Measurements from ENCODE around the gene CALCOCO1. TPM values are rescaled to one million over a fixed set of nuclear protein-coding genes. Genes with fewer than 3 reads are reported as not detected.

Gene CALCOCO1
- total and polyA plus RNA-seq, 7 experiments from 2014 or later: 58.7 to 175 (median 90.7) TPM

GRCh38 chr12:53750812-53751335 lies 23.6 kb upstream of the CALCOCO1 start:
- no peaks in the 10 kb centered on the region for H3K27me3 ChIP-seq (ENCODE audit: control insufficient read depth in 2 of 2, insufficient read depth in 2 of 2, low read length in 2 of 2)
- peaks cover 9 to 23% of the 10 kb centered on the region in 2 donors for H3K4me1 ChIP-seq (ENCODE audit: control insufficient read depth in 2 of 2, insufficient read depth in 2 of 2, low read length in 2 of 2)
- DNase-seq: no peak
- H3K27ac ChIP-seq (ENCODE audit: low read depth, low read length): no peak overlapping the region
- peaks cover 0 to 24% (median 4%) of the 10 kb centered on the region in 7 donors for H3K4me1 Mint-ChIP-seq
- ATAC-seq: peak; percentile 12
- ChIA-PET POLR2A (interaction anchor here (1.0 kb wide), 1 partner anchor 24 kb away, joined by 3 read pairs; the partner anchor contains the start of gene CALCOCO1), CTCF (interaction anchor here (0.6 to 1.4 kb wide), 2 partner anchors 49 to 51 kb away, joined by 3 to 5 read pairs; no protein-coding TSS in a partner anchor)
- intact Hi-C loops (cut with micrococcal nuclease): loop anchor here in 1 of 2 donors (10.0 kb wide), 1 partner anchor 524 kb away; no protein-coding TSS in a partner anchor
- no peak overlapping the region for H3K4me3 Mint-ChIP-seq
- H3K36me3 ChIP-seq (ENCODE audit: control insufficient read depth in 2 of 3, insufficient read depth in 3 of 3, low read length in 3 of 3): no peaks in the 10 kb centered on the region
- peak overlapping the region in 1 of 9 donors; percentile 17 for H3K27ac Mint-ChIP-seq
- no peaks in the 10 kb centered on the region for H3K9me3 ChIP-seq (ENCODE audit: control insufficient read depth in 2 of 3, low read length in 3 of 3)
- no peaks in the 10 kb centered on the region for H3K36me3 Mint-ChIP-seq
- H3K9me3 Mint-ChIP-seq: peaks cover 0 to 4% (median 0%) of the 10 kb centered on the region in 11 donors
- peak overlapping the region; percentile 49 for H3K4me3 ChIP-seq (ENCODE audit: low read length)
- peaks cover under 1 to 11% (median 5%) of the 10 kb centered on the region in 5 donors for H3K27me3 Mint-ChIP-seq

GRCh38 chr12:53749986-53750811 lies 22.9 kb upstream of the CALCOCO1 start:
- H3K4me3 Mint-ChIP-seq: no peak overlapping the region
- Histone ChIP-seq H3K9me3 (ENCODE audit: control insufficient read depth in 2 of 3, low read length in 3 of 3) (no peaks in the 10 kb centered on the region), H3K27me3 (ENCODE audit: control insufficient read depth in 2 of 2, insufficient read depth in 2 of 2, low read length in 2 of 2) (no peaks in the 10 kb centered on the region), H3K4me1 (ENCODE audit: control insufficient read depth in 2 of 2, insufficient read depth in 2 of 2, low read length in 2 of 2) (peaks cover 9 to 23% of the 10 kb centered on the region in 2 donors), H3K36me3 (ENCODE audit: control insufficient read depth in 2 of 3, insufficient read depth in 3 of 3, low read length in 3 of 3) (no peaks in the 10 kb centered on the region), H3K27ac (ENCODE audit: low read depth, low read length) (no peak overlapping the region), H3K4me3 (ENCODE audit: low read length) (no peak overlapping the region)
- ChIA-PET POLR2A (no interaction called here), CTCF (interaction anchor here (0.6 to 1.4 kb wide), 3 partner anchors 48 to 628 kb away, joined by 3 to 5 read pairs (median 3); no protein-coding TSS in a partner anchor)
- ATAC-seq (no peak), DNase-seq (no peak)
- peaks cover 0 to 4% (median 0%) of the 10 kb centered on the region in 11 donors for H3K9me3 Mint-ChIP-seq
- intact Hi-C loops (cut with micrococcal nuclease): loop anchor here (5.0 to 10.0 kb wide), 3 partner anchors 123 to 525 kb away; partner anchors contain the start of gene ATF7 (in 1 of the 2)
- peaks cover 0 to 17% (median 4%) of the 10 kb centered on the region in 7 donors for H3K4me1 Mint-ChIP-seq
- no peaks in the 10 kb centered on the region for H3K36me3 Mint-ChIP-seq
- peak overlapping the region in 1 of 9 donors; percentile 11 for H3K27ac Mint-ChIP-seq
- peaks cover 6 to 13% (median 9%) of the 10 kb centered on the region in 5 donors for H3K27me3 Mint-ChIP-seq

GRCh38 chr12:53748072-53748840 lies 21.0 kb upstream of the CALCOCO1 start:
- intact Hi-C loops (cut with micrococcal nuclease): loop anchor here in 1 of 2 donors (5.0 kb wide), 2 partner anchors 121 to 464 kb away; partner anchors contain the start of gene ATF7
- POLR2A ChIA-PET: no interaction called here

GRCh38 chr12:53747095-53747494 lies 19.8 kb upstream of the CALCOCO1 start:
- CTCF ChIA-PET: interaction anchor here (0.8 to 6.2 kb wide), 14 partner anchors 8 to 469 kb away, joined by 3 to 143 read pairs (median 10); partner anchors contain the start of gene CALCOCO1
- ATAC-seq: no peak
- intact Hi-C loops (cut with micrococcal nuclease): loop anchor here (2.0 to 5.0 kb wide), 3 partner anchors 120 to 465 kb away; partner anchors contain the start of gene ATF7 (in 1 of the 2)

More at GRCh38 chr12:53748072-53748840, 21.0 kb upstream of the CALCOCO1 start:
- no peaks in the 10 kb centered on the region for H3K36me3 Mint-ChIP-seq
- Histone ChIP-seq H3K36me3 (ENCODE audit: control insufficient read depth in 2 of 3, insufficient read depth in 3 of 3, low read length in 3 of 3) (no peaks in the 10 kb centered on the region), H3K4me3 (ENCODE audit: low read length) (no peak overlapping the region), H3K4me1 (ENCODE audit: control insufficient read depth in 2 of 2, insufficient read depth in 2 of 2, low read length in 2 of 2) (peaks cover 9 to 23% of the 10 kb centered on the region in 2 donors), H3K27ac (ENCODE audit: low read depth, low read length) (no peak overlapping the region), H3K27me3 (ENCODE audit: control insufficient read depth in 2 of 2, insufficient read depth in 2 of 2, low read length in 2 of 2) (no peaks in the 10 kb centered on the region), H3K9me3 (ENCODE audit: control insufficient read depth in 2 of 3, low read length in 3 of 3) (no peaks in the 10 kb centered on the region)
- H3K9me3 Mint-ChIP-seq: peaks cover 0 to 4% (median 0%) of the 10 kb centered on the region in 11 donors
- CTCF ChIA-PET: interaction anchor here (0.8 to 6.2 kb wide), 7 partner anchors 9 to 52 kb away, joined by 3 to 143 read pairs (median 55); no protein-coding TSS in a partner anchor
- no peak for DNase-seq
- no peak overlapping the region for H3K27ac Mint-ChIP-seq
- peaks cover 3 to 21% (median 6%) of the 10 kb centered on the region in 7 donors for H3K4me1 Mint-ChIP-seq
- H3K4me3 Mint-ChIP-seq: peak overlapping the region in 3 of 10 donors; percentile 3 to 77 (median 47)
- H3K27me3 Mint-ChIP-seq: peaks cover 21 to 33% (median 23%) of the 10 kb centered on the region in 5 donors
- no peak for ATAC-seq

GRCh38 chr12:53746592-53747092 lies 19.4 kb upstream of the CALCOCO1 start:
- intact Hi-C loops (cut with micrococcal nuclease): loop anchor here (1.0 to 5.0 kb wide), 8 partner anchors 11 to 466 kb away; partner anchors contain the start of genes ATF7 (in 1 of the 2), ATP5MC2 (in 1 of the 2) and CALCOCO1 (in 1 of the 2)

More at GRCh38 chr12:53747095-53747494, 19.8 kb upstream of the CALCOCO1 start:
- Histone ChIP-seq H3K27ac (ENCODE audit: low read depth, low read length) (no peak overlapping the region), H3K4me1 (ENCODE audit: control insufficient read depth in 2 of 2, insufficient read depth in 2 of 2, low read length in 2 of 2) (peaks cover 9 to 21% of the 10 kb centered on the region in 2 donors), H3K27me3 (ENCODE audit: control insufficient read depth in 2 of 2, insufficient read depth in 2 of 2, low read length in 2 of 2) (no peaks in the 10 kb centered on the region), H3K4me3 (ENCODE audit: low read length) (no peak overlapping the region), H3K9me3 (ENCODE audit: control insufficient read depth in 2 of 3, low read length in 3 of 3) (no peaks in the 10 kb centered on the region), H3K36me3 (ENCODE audit: control insufficient read depth in 2 of 3, insufficient read depth in 3 of 3, low read length in 3 of 3) (no peaks in the 10 kb centered on the region)
- Mint-ChIP-seq H3K4me3 (peak overlapping the region in 8 of 10 donors; percentile 52 to 78 (median 66)), H3K27ac (no peak overlapping the region), H3K27me3 (peaks cover 30 to 43% (median 33%) of the 10 kb centered on the region in 5 donors), H3K4me1 (peaks cover 3 to 26% (median 7%) of the 10 kb centered on the region in 7 donors), H3K9me3 (peaks cover 0 to 4% (median 0%) of the 10 kb centered on the region in 11 donors), H3K36me3 (no peaks in the 10 kb centered on the region)
- DNase-seq: no peak
- POLR2A ChIA-PET: interaction anchor here (2.0 kb wide), 2 partner anchors 19 to 45 kb away, joined by 8 to 13 read pairs; partner anchors contain the start of gene CALCOCO1

More at GRCh38 chr12:53746592-53747092, 19.4 kb upstream of the CALCOCO1 start:
- H3K4me3 ChIP-seq (ENCODE audit: low read length): no peak overlapping the region
- H3K9me3 ChIP-seq (ENCODE audit: control insufficient read depth in 2 of 3, low read length in 3 of 3): no peaks in the 10 kb centered on the region
- no peaks in the 10 kb centered on the region for H3K36me3 ChIP-seq (ENCODE audit: control insufficient read depth in 2 of 3, insufficient read depth in 3 of 3, low read length in 3 of 3)
- ChIA-PET POLR2A (interaction anchor here (1.1 to 2.0 kb wide), 3 partner anchors 19 to 46 kb away, joined by 3 to 13 read pairs (median 8); partner anchors contain the start of gene CALCOCO1), CTCF (interaction anchor here (0.7 to 6.2 kb wide), 20 partner anchors 9 to 470 kb away, joined by 3 to 143 read pairs (median 8); partner anchors contain the start of genes ATP5MC2 and CALCOCO1)
- ATAC-seq (peak; percentile 95), DNase-seq (peak; percentile 71 to 89 (median 84))
- H3K27me3 Mint-ChIP-seq: peaks cover 31 to 47% (median 35%) of the 10 kb centered on the region in 5 donors
- H3K4me3 Mint-ChIP-seq: peak overlapping the region in 8 of 10 donors; percentile 52 to 78 (median 66)
- H3K9me3 Mint-ChIP-seq: peaks cover 0 to 4% (median 0%) of the 10 kb centered on the region in 11 donors
- no peak overlapping the region for H3K27ac Mint-ChIP-seq
- H3K27me3 ChIP-seq (ENCODE audit: control insufficient read depth in 2 of 2, insufficient read depth in 2 of 2, low read length in 2 of 2): no peaks in the 10 kb centered on the region
- H3K4me1 Mint-ChIP-seq: peaks cover 3 to 26% (median 7%) of the 10 kb centered on the region in 7 donors
- no peaks in the 10 kb centered on the region for H3K36me3 Mint-ChIP-seq
- H3K4me1 ChIP-seq (ENCODE audit: control insufficient read depth in 2 of 2, insufficient read depth in 2 of 2, low read length in 2 of 2): peaks cover 9 to 20% of the 10 kb centered on the region in 2 donors
- H3K27ac ChIP-seq (ENCODE audit: low read depth, low read length): no peak overlapping the region

Data from naive thymus-derived CD4-positive, alpha-beta T cell (primary cell).